Endodermal cell (in vitro differentiated cells): Measurements from ENCODE around the gene FAAP20. TPM values are rescaled to one million over a fixed set of nuclear protein-coding genes. Genes with fewer than 3 reads are reported as not detected.
A peak's percentile ranks its signal among the peaks of the same experiment; 100 is the strongest.

Source experiments
- DNase-seq: peaks from one replicate; pipeline ENCODE4 v3.0.0-alpha.2; 2017
- H3K27ac ChIP-seq: 2 replicates; pipeline ENCODE4 v1.5.1; 2013; ENCODE audit warnings: mild to moderate bottlenecking, low read depth, low read length, moderate library complexity
- H3K27me3 ChIP-seq: 2 replicates; pipeline ENCODE4 v1.6.1; 2013; ENCODE audit warnings: mild to moderate bottlenecking, low read length, moderate library complexity; ENCODE audit not compliant: insufficient read depth, control insufficient read depth, poor library complexity, severe bottlenecking
- H3K36me3 ChIP-seq: 2 replicates; pipeline ENCODE4 v1.7.0; 2013; ENCODE audit warnings: mild to moderate bottlenecking, low read length, moderate library complexity; ENCODE audit not compliant: control insufficient read depth, insufficient read depth
- H3K4me1 ChIP-seq: one replicate; pipeline ENCODE4 v1.7.0; 2013; ENCODE audit warnings: low read length; ENCODE audit not compliant: control insufficient read depth, insufficient read depth
- H3K4me3 ChIP-seq: 2 replicates; pipeline ENCODE4 v1.5.1; 2013; ENCODE audit warnings: mild to moderate bottlenecking, low read length, moderate library complexity
- H3K9ac ChIP-seq: 2 replicates; pipeline ENCODE4 v1.6.1; 2013; ENCODE audit warnings: mild to moderate bottlenecking, low read length, moderate library complexity; ENCODE audit not compliant: poor library complexity, severe bottlenecking; ENCODE audit errors: extremely low read depth
- H3K9me3 ChIP-seq: 2 replicates; pipeline ENCODE4 v1.6.1; 2013; ENCODE audit warnings: mild to moderate bottlenecking, low read length, moderate library complexity; ENCODE audit not compliant: control insufficient read depth
- H3K27ac Mint-ChIP-seq: 2 replicates; pipeline ENCODE4 v1.8.0; 2020; ENCODE audit warnings: mixed read lengths
- H3K27me3 Mint-ChIP-seq: 2 replicates; pipeline ENCODE4 v1.8.0; 2021; ENCODE audit warnings: mild to moderate bottlenecking, mixed read lengths; ENCODE audit not compliant: insufficient read depth
- H3K36me3 Mint-ChIP-seq: 2 replicates; pipeline ENCODE4 v1.8.0; 2020; ENCODE audit warnings: low read depth, mixed read lengths
- H3K4me1 Mint-ChIP-seq: 2 replicates; pipeline ENCODE4 v1.8.0; 2020; ENCODE audit warnings: mixed read lengths
- H3K4me3 Mint-ChIP-seq: 2 replicates; pipeline ENCODE4 v1.8.0; 2020; ENCODE audit warnings: mild to moderate bottlenecking, moderate library complexity, mixed read lengths
- H3K9me3 Mint-ChIP-seq: 2 replicates; pipeline ENCODE4 v1.8.0; 2020; ENCODE audit warnings: mild to moderate bottlenecking, mixed read lengths
- WGBS, 2 experiments: methylation state at CpG; one replicate each; pipeline versions ENCODE4 v1.1.5 to v1.1.7; 2013; ENCODE audit warnings: missing lambda C conversion rate in 2 of 2, mixed read lengths in 1 of 2; ENCODE audit not compliant: insufficient coverage in 1 of 2, insufficient read length in 1 of 2; 5-methylcytosine and 5-hydroxymethylcytosine counted together
- total RNA-seq, 2 donors: library from RNA; stranded (reverse); fragmentation: NEBNext Ultra II Directional in 1 of 2; extraction: Animal tissue kit (Norgen Biotek cat#: 25700) in 1 of 2; gene quantifications; 2 replicates in 1 of 2; 3 replicates in 1 of 2; pipeline ENCODE4 v1.2.1, GENCODE V29; 2021
- TF ChIP-seq, protein P1 (sequence below): fragments of 200-600 bp; sonication (generic); conservative IDR thresholded peaks from 2 replicates; pipeline ENCODE4 v1.5.0; 2021; ENCODE audit warnings: antibody characterized with exemption, mild to moderate bottlenecking

FAAP20 gene
- total RNA-seq, 2 donors from 2014 or later: 126 to 154 TPM

DNA sequence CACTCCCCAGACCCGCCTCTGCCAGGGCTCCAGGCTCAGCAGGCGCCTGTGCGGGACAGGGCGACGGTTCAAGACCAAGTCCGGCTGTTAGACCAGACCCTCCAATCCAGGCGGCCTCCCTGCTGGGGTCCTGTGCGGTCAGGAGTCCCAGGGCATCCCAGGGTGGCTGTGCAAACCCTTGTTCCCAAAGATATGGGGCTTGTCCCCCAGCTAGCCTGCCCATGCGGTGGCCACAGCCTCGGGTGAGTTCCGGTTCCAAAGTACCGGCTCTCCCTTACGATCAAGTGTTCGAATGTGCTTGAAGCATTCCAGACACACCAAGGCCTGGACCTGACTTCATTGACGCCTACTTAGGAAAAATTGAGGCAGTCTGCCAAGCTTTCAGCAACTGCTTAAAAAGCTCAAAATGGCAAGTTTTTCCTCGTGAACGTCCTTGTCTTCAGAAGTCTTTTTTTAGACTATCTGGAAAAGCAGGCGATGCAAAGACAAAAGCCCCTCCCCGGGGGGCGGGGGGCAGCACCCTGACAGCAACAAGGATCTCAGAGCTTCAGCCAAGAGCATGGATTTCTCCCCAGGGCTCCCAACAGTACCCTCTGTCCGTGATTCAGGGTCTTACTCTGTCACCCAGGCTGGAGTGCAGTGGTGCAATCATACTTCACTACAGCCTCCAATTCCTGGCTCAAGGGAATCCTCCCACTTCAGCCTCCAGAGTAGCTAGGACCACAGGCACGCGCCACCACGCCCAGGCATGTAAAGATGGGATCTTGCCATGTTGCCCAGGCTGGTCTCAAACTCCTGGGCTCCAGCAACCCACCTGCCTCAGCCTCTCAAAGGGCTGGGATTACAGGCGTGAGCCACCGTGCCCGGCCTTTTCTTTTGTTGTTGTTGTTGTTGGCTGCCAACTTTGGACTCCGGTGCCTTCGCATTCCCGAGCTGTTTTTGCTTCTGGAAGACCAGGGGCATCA, 2.3 kb downstream of the FAAP20 start:
- Histone ChIP-seq H3K4me3 (peak overlapping the region; percentile 23), H3K27me3 (no peaks in the 10 kb centered on the region), H3K9ac (no peak overlapping the region), H3K4me1 (peaks cover 5% of the 10 kb centered on the region), H3K27ac (no peak overlapping the region), H3K36me3 (peaks cover 6% of the 10 kb centered on the region), H3K9me3 (no peaks in the 10 kb centered on the region)
- peak overlapping the region; percentile 67 for H3K4me3 Mint-ChIP-seq
- no peaks in the 10 kb centered on the region for H3K27me3 Mint-ChIP-seq
- H3K27ac Mint-ChIP-seq: no peak overlapping the region
- TF ChIP-seq, protein P1, sequence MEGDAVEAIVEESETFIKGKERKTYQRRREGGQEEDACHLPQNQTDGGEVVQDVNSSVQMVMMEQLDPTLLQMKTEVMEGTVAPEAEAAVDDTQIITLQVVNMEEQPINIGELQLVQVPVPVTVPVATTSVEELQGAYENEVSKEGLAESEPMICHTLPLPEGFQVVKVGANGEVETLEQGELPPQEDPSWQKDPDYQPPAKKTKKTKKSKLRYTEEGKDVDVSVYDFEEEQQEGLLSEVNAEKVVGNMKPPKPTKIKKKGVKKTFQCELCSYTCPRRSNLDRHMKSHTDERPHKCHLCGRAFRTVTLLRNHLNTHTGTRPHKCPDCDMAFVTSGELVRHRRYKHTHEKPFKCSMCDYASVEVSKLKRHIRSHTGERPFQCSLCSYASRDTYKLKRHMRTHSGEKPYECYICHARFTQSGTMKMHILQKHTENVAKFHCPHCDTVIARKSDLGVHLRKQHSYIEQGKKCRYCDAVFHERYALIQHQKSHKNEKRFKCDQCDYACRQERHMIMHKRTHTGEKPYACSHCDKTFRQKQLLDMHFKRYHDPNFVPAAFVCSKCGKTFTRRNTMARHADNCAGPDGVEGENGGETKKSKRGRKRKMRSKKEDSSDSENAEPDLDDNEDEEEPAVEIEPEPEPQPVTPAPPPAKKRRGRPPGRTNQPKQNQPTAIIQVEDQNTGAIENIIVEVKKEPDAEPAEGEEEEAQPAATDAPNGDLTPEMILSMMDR: no peak
- peaks cover 12% of the 10 kb centered on the region for H3K4me1 Mint-ChIP-seq
- no peaks in the 10 kb centered on the region for H3K9me3 Mint-ChIP-seq
- peaks cover 11% of the 10 kb centered on the region for H3K36me3 Mint-ChIP-seq
- no peak for DNase-seq
- WGBS, 2 experiments: 95 to 96% methylated on average over 29 to 30 of the region's 30 CpGs

DNA sequence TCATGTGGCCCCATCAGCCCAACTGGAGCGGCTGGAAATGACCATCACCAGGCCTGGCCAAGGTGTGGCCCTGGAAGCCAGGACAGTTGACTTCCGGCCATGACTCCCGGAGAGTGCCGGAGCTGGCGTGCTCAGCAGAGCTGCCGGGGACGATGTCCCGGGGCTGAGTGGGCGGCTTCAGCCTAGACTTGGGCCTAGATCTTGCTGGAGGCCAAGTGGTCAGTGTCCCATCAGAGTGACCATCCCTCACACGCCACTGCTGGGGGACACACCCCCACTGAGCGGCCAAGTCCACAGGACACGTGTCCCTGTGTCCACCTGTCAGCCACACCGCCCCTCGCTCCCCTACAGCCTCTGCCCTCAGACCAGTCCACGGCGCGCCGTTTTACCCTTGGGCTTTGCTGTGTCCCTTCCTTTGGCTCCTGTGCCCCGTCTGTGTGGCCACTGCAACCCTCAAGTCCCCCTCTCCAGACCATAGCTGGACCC, 4.0 kb downstream of the FAAP20 start:
- DNase-seq: peak; percentile 58
- peaks cover 5% of the 10 kb centered on the region for H3K4me1 ChIP-seq
- no peak overlapping the region for H3K9ac ChIP-seq
- H3K4me3 Mint-ChIP-seq: no peak overlapping the region
- peaks cover 6% of the 10 kb centered on the region for H3K36me3 ChIP-seq
- no peaks in the 10 kb centered on the region for H3K27me3 ChIP-seq
- H3K27ac ChIP-seq: peak overlapping the region; percentile 87
- H3K27me3 Mint-ChIP-seq: no peaks in the 10 kb centered on the region
- TF ChIP-seq, protein P1: no peak
- H3K4me1 Mint-ChIP-seq: peaks cover 12% of the 10 kb centered on the region
- H3K4me3 ChIP-seq: no peak overlapping the region
- WGBS, 2 experiments: 94 to 95% methylated on average over 18 to 19 of the region's 19 CpGs
- peaks cover 14% of the 10 kb centered on the region for H3K36me3 Mint-ChIP-seq
- H3K9me3 Mint-ChIP-seq: no peaks in the 10 kb centered on the region
- H3K27ac Mint-ChIP-seq: no peak overlapping the region
- no peaks in the 10 kb centered on the region for H3K9me3 ChIP-seq

DNA sequence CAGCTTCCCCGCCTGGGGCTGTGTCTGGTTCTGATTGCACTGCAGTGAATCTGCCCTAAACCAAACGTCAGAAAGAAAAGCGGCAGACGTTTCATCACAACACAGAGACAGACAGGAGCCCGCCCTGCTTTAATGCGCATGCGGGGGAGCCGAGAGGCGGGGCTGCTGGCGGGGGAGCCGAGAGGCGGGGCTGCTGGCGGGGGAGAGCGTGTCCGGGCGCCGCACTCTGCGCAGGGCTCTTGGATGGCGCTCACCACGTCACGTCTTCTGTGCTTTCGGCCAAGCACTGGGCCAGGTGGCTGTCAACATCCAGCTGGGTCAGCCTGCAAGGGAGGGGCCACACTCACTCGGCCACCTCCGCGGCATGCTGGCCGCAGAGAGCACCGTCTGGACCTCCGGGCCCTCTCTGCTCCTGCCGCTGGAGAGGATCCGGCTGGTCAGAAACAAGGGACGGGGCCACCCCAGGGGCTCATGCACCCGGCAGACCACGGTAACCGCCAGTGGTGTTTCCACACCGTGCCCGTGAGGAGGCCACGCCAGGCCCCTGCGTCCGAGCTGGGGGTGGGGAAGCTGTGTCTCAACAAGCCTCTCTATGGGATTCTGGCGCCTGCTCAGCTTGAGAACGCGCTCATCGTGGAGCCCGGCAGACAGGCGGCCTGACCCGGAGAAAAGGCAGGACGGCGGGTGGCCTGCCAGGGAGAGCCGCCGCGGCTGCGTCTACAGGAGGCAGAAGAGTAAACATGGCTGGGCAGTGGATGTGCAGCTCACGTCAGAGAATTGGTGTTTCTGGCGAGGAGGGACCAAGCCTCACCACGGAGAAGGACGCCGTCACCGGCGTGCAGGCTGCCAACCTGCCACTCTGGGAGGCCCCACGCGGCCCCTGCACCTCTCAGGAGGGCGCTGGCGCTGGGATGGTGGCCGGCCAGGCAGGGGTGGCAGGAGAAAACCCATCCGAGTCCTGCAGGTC, 4.8 kb downstream of the FAAP20 start:
- Mint-ChIP-seq H3K27me3 (no peaks in the 10 kb centered on the region), H3K36me3 (peaks cover 20% of the 10 kb centered on the region), H3K9me3 (no peaks in the 10 kb centered on the region), H3K27ac (peak overlapping the region; percentile 88), H3K4me3 (peak overlapping the region; percentile 48), H3K4me1 (peaks cover 12% of the 10 kb centered on the region)
- 36 to 47% methylated on average over 42 to 65 of the region's 65 CpGs for WGBS, 2 experiments
- TF ChIP-seq, protein P1: no peak
- Histone ChIP-seq H3K9me3 (no peaks in the 10 kb centered on the region), H3K27me3 (no peaks in the 10 kb centered on the region), H3K9ac (peak overlapping the region; percentile 15), H3K36me3 (peaks cover 6% of the 10 kb centered on the region), H3K4me1 (peaks cover 5% of the 10 kb centered on the region), H3K4me3 (peak overlapping the region; percentile 66), H3K27ac (peak overlapping the region; percentile 87)
- peak; percentile 97 for DNase-seq
